Activated CD4-positive, alpha-beta T cell treated with anti-CD3 and anti-CD28 coated beads, Interleukin-2, Interleukin-6, amounts not matched to agents 100 ng/mL and 50 ng/mL, durations not matched to agents 16 hours and 8 hours (primary cell): Measurements from ENCODE around the gene GALK2.
A peak's percentile ranks its signal among the peaks of the same experiment; 100 is the strongest.

ENCODE experiments used
- DNase-seq: peaks from one replicate; pipeline ENCODE4 v3.0.0-alpha.2; 2020

Gene GALK2

GRCh38 chr15:49169880-49170597, at the start of gene GALK2:
Gene GALK2, plus strand, starts transcription at chr15:49170247. Its CDS starts 76 bp downstream, at chr15:49170323.
- DNase-seq = peak; percentile 91

DNA sequence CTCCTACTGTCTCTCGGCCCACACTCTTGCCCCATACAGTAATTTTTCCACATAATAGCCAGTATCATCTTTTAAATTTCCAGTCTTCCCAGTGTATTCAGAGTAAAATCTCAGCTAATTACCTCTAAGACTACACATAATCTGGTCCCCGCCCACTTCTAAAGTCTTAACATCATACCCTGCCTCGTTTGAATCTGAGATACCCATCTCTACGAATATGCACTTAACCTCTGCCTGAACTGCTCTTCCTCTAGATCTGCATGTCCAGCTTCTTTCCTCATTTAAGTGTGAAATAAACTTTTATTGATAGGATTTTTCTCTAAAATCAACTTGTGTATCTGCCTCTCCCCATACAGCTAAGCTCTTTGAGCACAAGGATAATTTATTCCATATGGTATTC, 49.2 kb upstream of the GALK2 start:
- DNase-seq = no peak

DNA sequence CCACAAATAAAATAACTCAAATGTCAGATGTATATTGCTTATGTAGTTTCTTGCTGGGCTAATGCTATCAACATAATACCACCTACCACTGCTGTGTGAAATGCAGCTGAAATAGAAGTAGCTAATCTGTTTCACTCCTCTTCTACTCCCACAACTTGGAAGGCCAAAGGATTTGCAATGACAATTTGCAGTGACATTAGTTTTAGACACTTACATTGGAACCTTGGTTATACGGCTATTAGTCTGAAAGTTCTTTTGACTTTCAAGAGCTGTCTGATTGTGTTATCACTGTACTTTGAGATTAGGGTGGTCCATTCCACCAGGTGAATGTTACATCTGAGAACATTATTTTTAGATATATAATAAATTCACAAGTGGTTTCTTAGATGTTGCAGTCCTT, 48.1 kb upstream of the GALK2 start:
- DNase-seq = no peak

DNA sequence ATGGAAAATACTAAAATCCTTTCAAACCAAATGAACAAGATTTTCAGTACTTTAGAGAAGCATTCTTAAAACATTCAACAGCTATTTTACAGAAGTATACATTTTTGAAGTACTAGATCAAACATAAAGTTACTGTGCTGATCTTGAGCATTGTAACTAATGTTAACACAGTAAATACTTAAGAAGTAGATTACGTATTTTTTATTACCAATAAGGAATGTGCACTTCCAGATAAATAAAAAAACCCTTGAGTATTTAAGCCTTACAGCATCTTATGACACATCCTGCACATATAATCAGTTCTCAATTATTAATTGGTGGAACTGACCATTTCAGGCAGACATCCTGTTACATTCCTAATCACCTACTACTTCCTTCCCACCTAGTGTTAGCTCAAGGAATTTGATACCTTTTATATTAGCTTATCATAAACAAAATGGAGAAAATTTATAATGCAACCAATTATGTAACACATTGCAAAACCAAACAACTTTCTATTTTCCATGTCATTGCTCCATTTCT, 47.4 kb upstream of the GALK2 start:
- no peak for DNase-seq

- DNase-seq = no peak
Measured at GRCh38 chr15:49124371-49124770, 45.7 kb upstream of the GALK2 start.

- DNase-seq = no peak
Measured at GRCh38 chr15:49131403-49131802, 38.6 kb upstream of the GALK2 start.

DNA sequence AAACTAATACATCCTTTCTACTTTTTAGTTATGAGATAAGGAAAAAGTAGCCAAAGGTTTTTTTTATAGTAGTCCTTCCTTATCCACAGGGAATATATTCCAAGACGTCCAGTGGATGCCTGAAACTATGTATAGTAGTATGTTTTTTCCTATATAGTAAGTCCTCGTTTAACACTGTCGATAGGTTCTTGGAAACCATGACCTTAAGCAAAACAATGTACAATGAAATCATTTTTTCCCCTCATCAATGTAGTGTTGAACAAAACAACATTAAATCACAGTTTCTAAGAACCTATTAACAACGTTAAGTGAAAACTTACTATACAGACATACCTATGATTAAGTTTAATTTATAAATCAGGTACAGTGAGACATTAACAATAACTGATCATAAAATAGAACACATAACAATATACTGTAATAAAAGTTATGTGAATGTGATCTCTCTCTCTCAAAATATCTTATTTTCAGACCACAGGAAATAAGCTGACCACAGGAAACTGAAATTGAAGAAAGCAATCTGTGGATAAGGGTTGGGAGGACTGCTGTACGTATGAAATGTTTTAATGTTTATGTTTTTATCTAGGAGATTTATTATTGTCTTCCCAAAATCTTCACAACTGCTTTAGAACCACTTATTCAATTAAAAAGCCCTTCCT, 35.2 kb upstream of the GALK2 start:
- no peak for DNase-seq

- no peak for DNase-seq
Measured at GRCh38 chr15:49135342-49135857, 34.6 kb upstream of the GALK2 start.

DNA sequence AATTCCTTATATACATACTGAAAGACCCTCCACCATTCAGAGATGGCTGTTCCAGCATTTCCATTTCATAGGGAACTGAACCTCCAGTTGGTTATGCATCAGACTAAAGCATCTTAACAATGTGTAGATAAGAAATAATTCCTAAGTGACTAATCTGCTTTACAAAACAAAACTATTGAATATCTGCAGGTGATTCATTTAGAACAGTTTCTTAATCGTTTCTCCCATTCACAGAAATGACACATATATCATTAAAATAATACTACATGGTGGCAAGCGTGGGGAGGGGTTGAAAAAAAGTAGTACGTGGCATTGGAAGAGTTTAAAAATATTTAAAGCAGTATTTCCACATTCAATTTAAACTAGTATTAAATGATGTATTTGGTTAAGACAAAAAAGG, 34.1 kb upstream of the GALK2 start:
- no peak for DNase-seq

DNA sequence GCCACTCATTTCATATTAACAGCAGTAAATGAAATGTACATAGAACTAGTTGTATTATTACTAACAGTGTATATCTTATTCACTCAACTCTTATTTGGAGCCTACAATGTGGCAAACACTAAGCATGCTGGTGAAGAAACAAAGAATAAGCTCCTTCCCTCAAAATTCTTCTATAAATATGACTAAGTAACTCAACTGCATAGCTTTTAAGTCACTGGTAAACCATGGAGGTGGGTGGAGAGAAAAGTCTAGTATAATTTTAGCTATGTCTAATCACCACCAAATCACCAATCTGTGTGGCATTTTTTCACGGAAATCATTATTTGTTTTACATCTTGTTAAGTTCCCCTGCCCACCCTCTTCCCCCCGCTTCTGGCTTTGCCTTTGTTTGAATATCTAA, 32.2 kb upstream of the GALK2 start:
- DNase-seq = no peak

DNA sequence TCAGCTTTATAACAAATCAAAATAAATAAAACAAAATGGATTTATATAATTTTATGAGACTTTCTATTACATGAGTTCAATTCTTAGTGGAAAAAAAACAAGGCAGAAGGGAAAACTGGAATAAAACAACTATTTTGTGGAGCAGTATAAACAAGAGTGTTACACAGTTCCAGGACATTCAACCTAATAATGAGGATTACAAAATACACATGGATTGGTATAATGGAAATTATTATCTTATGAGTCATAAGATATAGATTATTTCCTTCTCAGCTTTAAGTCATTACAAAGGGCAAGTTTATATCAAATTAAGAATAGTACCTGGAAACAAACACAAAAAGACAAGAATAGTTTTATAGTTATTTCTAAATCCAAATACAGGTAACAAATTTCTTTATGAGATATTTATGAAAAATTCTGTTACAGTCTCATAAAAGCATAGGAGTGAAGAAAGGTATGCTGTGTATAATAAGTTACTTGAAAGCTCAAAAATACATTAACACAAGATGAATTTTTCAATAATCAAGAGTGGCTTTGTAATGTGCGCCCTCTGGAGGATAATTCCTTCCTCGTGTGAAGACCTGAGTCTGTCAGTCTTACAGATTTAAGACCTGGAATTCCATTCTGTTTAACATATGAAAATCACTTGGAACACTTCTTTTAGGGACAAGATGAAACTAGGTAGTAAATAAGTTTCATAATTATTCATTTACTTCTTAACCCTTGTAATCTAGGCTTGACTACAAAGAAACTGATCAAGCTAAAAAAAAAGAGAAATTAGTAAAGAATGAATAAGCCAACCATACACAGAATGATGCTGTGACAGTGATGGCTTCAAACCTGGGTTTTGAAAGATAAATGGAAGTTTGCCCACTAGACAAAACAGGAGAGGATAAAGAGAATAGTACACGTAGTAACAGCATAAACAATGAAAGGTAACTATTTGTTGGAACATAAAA, 24.1 kb upstream of the GALK2 start:
- DNase-seq = peak; percentile 37

DNA sequence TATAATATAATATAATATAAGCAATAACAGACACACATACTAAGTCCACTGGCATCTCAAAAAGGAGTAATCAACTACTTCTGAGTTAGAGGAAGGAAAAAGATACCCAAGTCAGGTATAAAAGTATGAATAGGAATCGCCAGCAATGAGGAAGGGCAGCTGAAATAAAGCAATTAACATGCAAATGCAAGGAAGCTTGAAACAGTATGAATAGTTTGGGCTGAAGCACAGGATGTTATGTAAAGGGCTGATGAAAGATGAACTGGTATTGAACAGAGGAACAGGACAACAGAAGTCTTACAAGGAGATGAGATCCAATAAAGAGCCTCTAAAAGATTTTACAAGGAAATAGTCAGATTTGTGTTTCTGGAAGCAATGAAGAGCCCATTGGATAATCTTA, 21.7 kb upstream of the GALK2 start:
- DNase-seq = no peak

GRCh38 chr15:49148727-49149126, 21.3 kb upstream of the GALK2 start:
- no peak for DNase-seq

DNA sequence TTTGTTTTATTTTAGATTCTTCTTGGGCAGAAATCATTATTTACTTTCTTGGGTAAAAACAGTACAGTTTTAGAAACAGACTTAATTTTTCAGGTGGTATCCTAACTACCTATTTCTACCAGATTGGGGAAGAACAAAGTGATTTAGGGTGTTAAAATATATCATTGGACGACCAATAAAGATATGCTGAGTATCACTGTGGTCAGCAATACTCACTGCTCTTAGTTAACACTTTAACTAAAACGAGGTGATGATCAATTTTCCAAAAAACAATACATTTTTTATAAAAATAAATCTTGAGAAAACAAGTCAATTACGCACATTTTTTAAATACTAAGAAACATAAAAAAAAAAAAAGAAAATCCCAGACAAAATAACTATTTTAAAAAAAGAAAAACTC, 18.2 kb upstream of the GALK2 start:
- DNase-seq = no peak

DNA sequence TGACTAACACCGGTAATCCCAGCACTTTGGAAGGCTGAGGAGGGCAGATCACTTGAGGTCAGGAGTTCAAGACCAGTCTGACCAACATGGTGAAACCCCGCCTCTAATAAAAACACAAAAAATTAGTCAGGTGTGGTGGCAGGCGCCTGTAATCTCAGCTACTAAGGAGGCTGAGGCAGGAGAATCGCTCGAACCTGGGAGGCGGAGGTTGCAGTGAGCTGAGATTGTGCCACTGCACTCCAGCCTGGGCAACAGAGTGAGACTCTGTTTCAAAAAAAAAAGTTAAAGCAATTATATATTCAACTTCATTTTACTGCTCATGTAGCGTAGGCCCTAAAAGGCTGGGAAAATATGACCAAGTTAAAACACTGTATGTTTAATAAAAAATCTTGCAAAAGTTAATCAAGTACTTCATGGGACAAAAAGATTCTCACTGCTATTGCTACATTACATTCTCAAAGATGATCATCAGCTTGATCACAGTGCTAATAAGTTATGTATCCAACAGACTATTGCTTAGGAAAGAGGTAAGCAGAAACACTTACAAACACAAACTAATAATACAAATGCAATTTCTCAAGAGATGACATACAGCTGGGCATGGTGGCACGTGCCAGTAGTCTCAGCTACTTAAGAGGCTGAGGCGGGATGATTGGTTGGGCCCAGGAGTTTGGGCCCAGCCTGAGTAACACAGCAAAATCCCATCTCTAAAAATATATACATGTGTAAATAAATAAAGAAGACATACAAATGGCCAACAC, 17.3 kb upstream of the GALK2 start:
- DNase-seq = no peak

GRCh38 chr15:49154359-49154758, 15.7 kb upstream of the GALK2 start:
- no peak for DNase-seq

DNA sequence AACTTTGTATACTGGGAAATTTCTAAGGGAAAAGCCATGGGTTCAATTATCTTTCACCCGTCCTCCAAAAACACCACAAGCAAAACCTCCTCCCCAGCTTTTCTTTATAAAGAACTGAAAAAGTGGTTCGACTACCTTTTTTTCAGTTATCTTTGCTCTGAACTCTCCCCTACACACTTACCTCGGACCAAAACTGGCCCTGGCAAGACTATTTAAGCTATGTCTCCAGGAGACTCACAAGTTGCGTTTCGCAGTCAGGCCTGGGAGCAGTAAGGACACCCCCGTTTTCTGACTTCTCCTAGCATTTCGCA, 15.3 kb upstream of the GALK2 start:
- DNase-seq = no peak

DNA sequence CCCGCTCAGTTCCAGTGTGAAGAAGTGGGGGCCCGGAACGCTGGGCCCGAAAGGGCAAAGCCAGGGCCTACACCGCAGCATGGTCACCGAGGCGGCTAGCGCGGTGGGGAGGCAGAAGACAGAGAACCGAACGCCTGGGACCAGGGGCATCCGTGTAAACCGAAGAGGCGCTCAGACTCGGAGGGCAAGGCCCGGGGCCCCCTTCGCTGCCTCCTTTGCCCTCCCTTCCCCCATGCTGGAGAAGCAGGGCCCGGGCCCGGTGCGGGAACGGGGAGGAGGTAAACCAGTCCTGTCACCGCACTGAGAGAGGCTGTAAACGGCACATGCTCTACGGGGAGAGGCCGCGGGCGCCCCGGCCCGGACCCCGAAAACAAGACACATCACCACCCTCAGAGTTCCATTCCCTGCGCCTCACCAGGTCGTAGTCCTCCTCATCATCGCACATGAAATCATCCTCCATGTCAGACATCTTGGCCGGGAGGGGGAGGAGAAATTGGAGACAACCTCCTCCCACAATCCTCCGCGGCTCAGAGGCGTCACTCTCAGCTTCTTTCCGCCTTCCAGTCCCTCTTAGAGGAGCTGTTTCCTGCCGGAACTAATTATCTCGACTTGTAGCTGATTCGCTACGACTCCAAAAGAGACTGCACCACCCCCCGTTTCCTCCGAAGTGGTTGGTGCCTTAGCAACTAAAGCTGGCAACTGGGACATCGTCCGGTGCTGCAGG, 14.8 kb upstream of the GALK2 start, which contains the start of gene COPS2:
TSS of gene COPS2 (minus strand) at position 490 of the 724 bp plus-strand sequence. CDS start at position 469, 21 bp downstream.
- DNase-seq = peak; percentile 96

DNA sequence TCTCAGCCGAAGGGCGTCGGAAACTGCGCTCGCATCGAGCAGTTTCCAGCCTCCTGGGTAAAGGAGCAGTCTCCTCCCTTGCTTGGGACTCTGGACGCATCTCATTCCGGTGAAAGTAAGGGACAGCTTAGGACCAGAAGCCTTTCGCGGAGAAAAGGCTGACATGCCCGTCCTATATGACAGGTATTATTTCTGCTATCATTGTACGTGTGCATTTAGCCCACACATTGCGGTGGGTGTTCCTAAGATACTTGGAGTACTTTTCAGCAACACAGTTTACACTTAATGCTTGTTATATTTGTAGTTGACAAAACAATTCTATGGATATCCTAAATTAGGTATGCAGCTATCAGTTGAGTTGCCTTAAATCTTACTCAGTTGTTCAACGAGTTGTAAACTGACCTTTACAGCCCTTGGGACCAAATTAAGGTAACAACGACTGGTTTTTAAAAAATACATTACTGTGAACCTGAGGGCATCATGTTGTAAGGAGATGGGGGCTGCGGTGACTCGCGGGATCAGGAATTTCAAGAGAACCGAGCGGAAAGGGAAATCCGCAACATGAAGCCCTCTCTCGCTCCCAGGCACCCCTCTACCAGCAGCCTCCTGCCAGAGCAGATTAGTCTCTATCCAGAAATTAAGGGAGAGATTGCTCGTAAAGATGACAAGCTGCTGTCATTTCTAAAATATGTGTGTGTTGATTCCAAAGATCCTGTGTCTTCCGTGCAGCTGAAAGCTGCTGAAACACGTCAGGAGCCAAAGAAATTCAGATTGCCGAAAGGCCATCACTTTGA, 14.0 kb upstream of the GALK2 start:
- DNase-seq = no peak

GRCh38 chr15:49163678-49164077, 6.4 kb upstream of the GALK2 start:
- DNase-seq = no peak

DNA sequence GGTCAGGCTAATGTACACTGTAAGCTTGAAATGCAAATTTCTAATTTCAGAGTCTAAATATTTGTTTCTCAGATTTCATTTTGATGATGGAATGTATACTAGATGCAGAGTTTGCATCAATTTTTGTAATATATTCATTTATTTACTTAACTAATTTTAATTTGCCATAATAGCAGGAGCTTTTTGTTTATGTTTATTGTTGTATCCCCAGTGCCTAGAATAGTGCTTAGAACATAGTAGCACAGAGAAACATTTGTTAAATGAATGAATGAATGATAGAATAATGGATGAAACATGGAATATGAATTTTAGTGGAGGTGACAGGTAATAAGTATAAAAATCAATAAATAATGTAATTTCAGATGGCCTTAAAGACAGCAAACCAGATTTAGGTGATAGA, 5.2 kb upstream of the GALK2 start:
- no peak for DNase-seq
